HepG2 (cell line): ENCODE measurements around the gene RNF40. TPM values are rescaled to one million over a fixed set of nuclear protein-coding genes. Genes with fewer than 3 reads are reported as not detected.
A peak's percentile ranks its signal among the peaks of the same experiment; 100 is the strongest.

Experiments used
- ATAC-seq: fragments of 200-7000 bp; cut with Tn5 transposase; 3 replicates; pipeline ENCODE4 v1.9.1; 2020; ENCODE audit warnings: mild to moderate bottlenecking, moderate library complexity
- BruUV-seq: library from RNA; stranded (reverse); fragments of 400-500 nt; replicated peaks from 2 replicates; lab custom pipeline; 2021; lab: Mats Ljungman, UMichigan
- CTCF ChIA-PET: fragments of 300-600 bp; formaldehyde crosslinking; extraction: SDS; loops from one replicate; lab custom pipeline; 2021; ENCODE audit warnings: low total read pairs, inconsistent platforms, low intra/inter-chr PET ratio; lab: Yijun Ruan, JAX
- POLR2A ChIA-PET: fragments of 350-600 bp; sonication (Branson Sonifier 250); formaldehyde crosslinking; loops from one replicate; lab custom pipeline; 2020; ENCODE audit warnings: antibody characterized with exemption, inconsistent platforms; lab: Yijun Ruan, JAX
- DNase-seq: peaks from one replicate; pipeline ENCODE4 v3.0.0-alpha.2; 2015; ENCODE audit warnings: low spot score
- FAIRE-seq: peaks from 3 replicates; lab custom pipeline; 2011; peaks lifted over from hg19 to GRCh38; lab: Jason Lieb, UNC
- H2AFZ ChIP-seq: one replicate; pipeline ENCODE4 v1.6.1; 2011; ENCODE audit warnings: low read length, inconsistent platforms
- H3K27ac ChIP-seq: fragments of 300-600 bp; 3 replicates; pipeline ENCODE4 v1.8.0; 2011; ENCODE audit warnings: mixed run types, mild to moderate bottlenecking, mixed read lengths, low read length, inconsistent platforms; ENCODE audit not compliant: insufficient read depth; ENCODE audit errors: extremely low read length
- H3K27me3 ChIP-seq, 2 experiments: fragments of 200-600 bp in 1 of 2; 2 replicates in 1 of 2; 3 replicates in 1 of 2; pipeline versions ENCODE4 v1.6.0 to v1.8.0; 2011; ENCODE audit warnings: low read length in 2 of 2, mild to moderate bottlenecking in 2 of 2, moderate library complexity in 2 of 2, inconsistent platforms in 1 of 2; ENCODE audit not compliant: insufficient read depth in 2 of 2, control insufficient read depth in 1 of 2
- H3K36me3 ChIP-seq, 2 experiments: fragments of 200-600 bp in 1 of 2; replicated peaks in 1 of 2; 2 replicates in 1 of 2; 3 replicates in 1 of 2; pipeline versions ENCODE4 v1.5.1 to v1.8.0; 2011; ENCODE audit warnings: low read length in 2 of 2, inconsistent platforms in 1 of 2; ENCODE audit not compliant: insufficient read depth in 2 of 2, control insufficient read depth in 1 of 2
- H3K4me1 ChIP-seq: 2 replicates; pipeline ENCODE4 v1.5.1; 2012; ENCODE audit warnings: low read length, inconsistent platforms; ENCODE audit not compliant: insufficient read depth
- H3K4me2 ChIP-seq: 2 replicates; pipeline ENCODE4 v1.6.0; 2011; ENCODE audit warnings: low read depth, low read length, inconsistent platforms
- H3K4me3 ChIP-seq, 3 experiments: fragments of 200-600 bp in 1 of 3; sonication (generic), shearing (Covaris generic) in 1 of 3; replicated peaks in 1 of 3; 2 replicates each; pipeline ENCODE4 v1.5.1; 2011 to 2016; ENCODE audit warnings: low read length in 3 of 3, inconsistent platforms in 2 of 3, low read depth in 2 of 3, mild to moderate bottlenecking in 2 of 3, control low read depth in 1 of 3, mixed read lengths in 1 of 3; ENCODE audit not compliant: insufficient read depth in 1 of 3
- H3K79me2 ChIP-seq: one replicate; pipeline ENCODE4 v1.6.1; 2011; ENCODE audit warnings: low read length, inconsistent platforms; ENCODE audit not compliant: insufficient read depth
- H3K9ac ChIP-seq: 2 replicates; pipeline ENCODE4 v1.6.0; 2011; ENCODE audit warnings: mild to moderate bottlenecking, low read depth, low read length, inconsistent platforms; ENCODE audit not compliant: insufficient read depth
- H3K9me3 ChIP-seq: 2 replicates; pipeline ENCODE4 v1.5.1; 2012; ENCODE audit warnings: mild to moderate bottlenecking, low read length
- H4K20me1 ChIP-seq: 2 replicates; pipeline ENCODE4 v1.6.0; 2011; ENCODE audit warnings: inconsistent platforms, mild to moderate bottlenecking, low read length, moderate library complexity; ENCODE audit not compliant: insufficient read depth
- FOXA1 ChIP-seq, 2 experiments: fragments of 450-650 bp in 1 of 2; sonication (generic) in 1 of 2; formaldehyde crosslinking in 1 of 2; IDR thresholded peaks; 2 replicates each; pipeline versions ENCODE4 v1.4.0 to v1.6.1; 2016 to 2020; ENCODE audit warnings: missing genetic modification reagents in 1 of 2
- HOXA9 ChIP-seq: sonication (generic); formaldehyde crosslinking; IDR thresholded peaks from 2 replicates; pipeline ENCODE4 v1.8.1; 2022; ENCODE audit warnings: missing genetic modification reagents, mild to moderate bottlenecking, moderate library complexity, borderline replicate concordance
- MTF2 ChIP-seq: sonication (generic); formaldehyde crosslinking; IDR thresholded peaks from 2 replicates; pipeline ENCODE4 v1.5.0; 2020; ENCODE audit warnings: missing genetic modification reagents, borderline replicate concordance
- NCOR1 ChIP-seq: fragments of 200-600 bp; sonication (generic); IDR thresholded peaks from 2 replicates; pipeline ENCODE4 v1.7.0; 2017; ENCODE audit warnings: antibody characterized with exemption, low read length, borderline replicate concordance
- NR1H2 ChIP-seq: sonication (generic); formaldehyde crosslinking; IDR thresholded peaks from 2 replicates; pipeline ENCODE4 v1.8.1; 2022; ENCODE audit warnings: low read depth, missing genetic modification reagents, borderline replicate concordance
- POLR2G ChIP-seq: fragments of 200-400 bp; formaldehyde crosslinking; IDR thresholded peaks from 2 replicates; pipeline ENCODE4 v1.6.1; 2018; ENCODE audit warnings: mild to moderate bottlenecking, low read depth, low read length, moderate library complexity
- RBM22 ChIP-seq: fragments of 200-400 bp; formaldehyde crosslinking; optimal IDR thresholded peaks from 2 replicates; pipeline ENCODE3; 2017; ENCODE audit warnings: mild to moderate bottlenecking, low read length, moderate library complexity
- TBX2 ChIP-seq: sonication (generic); formaldehyde crosslinking; IDR thresholded peaks from 2 replicates; pipeline ENCODE4 v1.5.0; 2020; ENCODE audit warnings: missing genetic modification reagents, mild to moderate bottlenecking, borderline replicate concordance
- TGIF2 ChIP-seq: IDR thresholded peaks from 2 replicates; pipeline ENCODE4 v1.6.1; 2016; ENCODE audit warnings: control low read depth, missing compliant biosample characterization
- ZNF883 ChIP-seq: sonication (generic); formaldehyde crosslinking; IDR thresholded peaks from 2 replicates; pipeline ENCODE4 v1.5.1; 2020; ENCODE audit warnings: mild to moderate bottlenecking, missing genetic modification reagents; ENCODE audit errors: not compliant biosample characterization
- WGBS: methylation state at CpG from one replicate; pipeline ENCODE4 v1.1.6; 2017; ENCODE audit warnings: low lambda C conversion rate; 5-methylcytosine and 5-hydroxymethylcytosine counted together
- in situ Hi-C: cut with HindIII; loops from 2 replicates; pipeline ENCODE4 v1.10.0; 2017; ENCODE audit warnings: low pct_unique_long_range_greater_than_20kb; ENCODE audit not compliant: extremely low pct_ligation_motif_present
- intact Hi-C: fragments of 100-400 bp; cut with micrococcal nuclease; formaldehyde crosslinking; loops from one replicate; pipeline ENCODE4 v1.10.0; 2022; ENCODE audit not compliant: unreplicated experiment
- polyA plus RNA-seq, 8 experiments: library from polyadenylated mRNA; depleted of rRNA in 3 of 8; stranded (reverse) in 7 of 8; unstranded in 1 of 8; fragments of >200 nt; fragmentation: Illumina TruSeq in 4 of 8; extraction: Trizol in 4 of 8; gene quantifications; 2 replicates each; pipeline versions ENCODE4 v1.2.1 to v1.2.3, GENCODE V29; 2011 to 2016; ENCODE audit warnings: low read depth in 4 of 8, missing spikeins in 1 of 8, mixed read lengths in 1 of 8; ENCODE audit not compliant: insufficient read depth in 1 of 8
- total RNA-seq, 5 experiments: library from RNA; depleted of rRNA; stranded (reverse); fragments of >200 nt; fragmentation: Illumina TruSeq; extraction: Trizol; gene quantifications; 2 replicates each; pipeline ENCODE4 v1.2.3, GENCODE V29; 2016; ENCODE audit warnings: low read depth in 1 of 5

The RNF40 gene
- total and polyA plus RNA-seq, 2 of the 13 experiments (the other 11 are each of a cell fraction or from before 2014, with no cell fraction given) = 84.0 to 85.6 TPM

- TF ChIP-seq RBM22 = peak; percentile 47
- TF ChIP-seq NCOR1 = no peak
- no peak for TF ChIP-seq FOXA1 (IDR thresholded peaks at IDR 0.05)
- no peak for TF ChIP-seq FOXA1 (CRISPR knock-in tag; IDR thresholded peaks at IDR 0.05)
- peak; percentile 11 for TF ChIP-seq ZNF883 (CRISPR knock-in tag)
- no peak for TF ChIP-seq TGIF2
- TF ChIP-seq HOXA9 (CRISPR knock-in tag) = no peak
- TF ChIP-seq POLR2G = peak; percentile 57
- TF ChIP-seq NR1H2 (CRISPR knock-in tag) = 0 out of 2 replicates have a peak, but pooled peaks have one; percentile 25
- 0 out of 2 replicates have a peak, but pooled peaks have one; percentile 3 for TF ChIP-seq TBX2
- no peak for TF ChIP-seq MTF2 (CRISPR knock-in tag)
- ATAC-seq (no peak), DNase-seq (no peak), FAIRE-seq (no peak)
- in situ Hi-C loops = no loop called here
- no peak overlapping the region for H3K4me3 ChIP-seq
- H3K4me1 ChIP-seq = peaks cover 33% of the 10 kb centered on the region
- H3K4me2 ChIP-seq = no peak overlapping the region
- ChIA-PET POLR2A (interaction anchor here (1.2 kb wide), 1 partner anchor 32 kb away, joined by 5 read pairs; the partner anchor contains the start of gene PHKG2), CTCF (no interaction called here)
- H3K27me3 ChIP-seq = no peaks in the 10 kb centered on the region; a peak in 1 of 5 replicates
- H2AFZ ChIP-seq = no peak overlapping the region
- no TSS peak for BruUV-seq
- H3K9me3 ChIP-seq = no peaks in the 10 kb centered on the region
- WGBS = over 99% methylated on average over 6 of the region's 6 CpGs
- intact Hi-C loops = loop anchor here (5.0 kb wide), 1 partner anchor 33 kb away; no protein-coding TSS in a partner anchor
- no peaks in the 10 kb centered on the region; the same call in 1 of the 2 replicates for H4K20me1 ChIP-seq
- H3K27ac ChIP-seq = no peak overlapping the region
- no peak overlapping the region for H3K9ac ChIP-seq
- H3K79me2 ChIP-seq = peaks cover 10% of the 10 kb centered on the region
- peaks cover 18 to 27% of the 10 kb centered on the region in 2 experiments for H3K36me3 ChIP-seq
Measured at GRCh38 chr16:30779596-30779995, 17.5 kb downstream of the RNF40 start.
